Vagina (tissue), 2 donors: ENCODE results near the gene RETNLB.

Source experiments
- CTCF ChIP-seq, 3 experiments: fragments of 450-650 bp in 2 of 3; fragments of 200-600 bp in 1 of 3; sonication (generic) in 1 of 3; IDR thresholded peaks; one replicate each; pipeline ENCODE4 v1.5.1; 2017 to 2019; ENCODE audit warnings: antibody characterized with exemption in 3 of 3, mild to moderate bottlenecking in 2 of 3, moderate library complexity in 2 of 3
- POLR2A ChIP-seq, 2 donors: fragments of 450-650 bp; IDR thresholded peaks; one replicate each; pipeline ENCODE4 v1.6.1; 2017; ENCODE audit warnings: antibody characterized with exemption in 2 of 2, mild to moderate bottlenecking in 2 of 2, moderate library complexity in 2 of 2

DNA sequence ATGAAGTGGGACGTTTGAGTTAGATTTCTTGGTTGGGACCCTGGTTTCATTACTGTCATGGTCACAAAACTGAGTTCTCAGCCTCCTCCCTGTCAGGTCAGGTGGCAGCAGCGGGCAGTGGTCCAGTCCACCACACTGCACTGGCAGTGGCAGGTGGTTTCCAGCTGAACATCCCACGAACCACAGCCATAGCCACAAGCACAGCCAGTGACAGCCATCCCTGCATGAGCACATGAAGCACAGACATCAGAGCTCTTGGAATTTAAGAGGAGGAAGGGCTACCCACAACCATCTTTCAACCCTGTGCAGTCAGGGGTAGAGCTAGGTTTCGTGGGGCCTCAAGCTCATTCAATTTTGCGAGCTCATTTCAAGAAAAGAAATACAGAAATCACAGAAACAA lies 1.5 kb downstream of the RETNLB start:
- TF ChIP-seq CTCF (IDR thresholded peaks at IDR 0.05) (no peak), POLR2A (IDR thresholded peaks at IDR 0.05) (no peak)
